SIG-M5 treated with dmso at 0.1 percent for 504 hours (cell line): ENCODE data around the gene MAPKAPK2.
"Not testable (repeated sequence)": the region's sequence is repeated elsewhere in the genome, so short reads cannot be mapped to it uniquely, and the experiment has no call there.

Experiments used
- DNase-seq: peaks from one replicate; lab custom pipeline; 2025; ENCODE audit not compliant: unreplicated experiment; lab: John Stamatoyannopoulos, UW

Gene MAPKAPK2

GRCh38 chr1:206739411-206740076, 54.8 kb downstream of the MAPKAPK2 start:
- peak; percentile 48 for DNase-seq

- no peak for DNase-seq
These were observed 56.5 kb downstream of the MAPKAPK2 start for GRCh38 chr1:206741142-206741701.

- no peak for DNase-seq
These were observed 58.1 kb downstream of the MAPKAPK2 start for GRCh38 chr1:206742719-206743383.

DNA sequence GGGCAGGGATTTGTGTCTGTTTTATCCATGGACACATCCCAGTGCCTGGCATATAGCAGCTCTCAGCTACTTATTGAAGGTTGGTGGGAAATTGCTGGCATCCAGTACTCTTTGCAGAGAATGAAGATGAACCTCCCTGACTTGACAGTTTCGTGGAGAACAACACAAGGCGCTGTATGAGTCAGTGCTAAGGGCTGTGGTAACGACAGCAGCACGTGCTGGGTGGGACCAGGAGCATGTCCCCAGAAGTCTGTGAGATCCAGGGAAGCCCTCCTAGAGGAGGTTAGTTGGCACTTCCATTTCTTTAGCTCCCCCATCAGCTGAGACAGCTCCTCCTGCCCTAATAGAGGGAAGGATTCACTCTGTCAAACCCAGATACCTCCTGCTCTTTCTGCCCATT, 60.0 kb downstream of the MAPKAPK2 start:
- peak; percentile 24 for DNase-seq

DNA sequence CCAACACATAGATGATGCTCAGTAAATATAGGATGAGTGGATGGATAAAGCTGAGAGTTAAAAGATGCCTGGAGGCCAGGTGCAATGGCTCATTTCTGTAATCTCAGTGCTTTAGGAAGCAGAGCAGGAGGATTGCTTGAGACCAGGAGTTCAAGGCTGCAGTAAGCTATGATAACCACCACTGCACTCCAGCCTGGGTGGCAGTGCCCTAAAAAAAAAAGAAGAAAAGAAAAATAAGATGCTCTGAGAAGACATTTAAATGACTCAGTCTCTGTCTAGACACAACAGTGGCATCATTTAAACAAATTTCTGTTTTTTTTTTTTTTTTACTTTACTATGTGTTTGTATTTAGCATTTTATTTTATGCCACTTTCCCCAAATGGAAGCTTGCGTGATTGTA, 60.6 kb downstream of the MAPKAPK2 start:
- no peak for DNase-seq

DNA sequence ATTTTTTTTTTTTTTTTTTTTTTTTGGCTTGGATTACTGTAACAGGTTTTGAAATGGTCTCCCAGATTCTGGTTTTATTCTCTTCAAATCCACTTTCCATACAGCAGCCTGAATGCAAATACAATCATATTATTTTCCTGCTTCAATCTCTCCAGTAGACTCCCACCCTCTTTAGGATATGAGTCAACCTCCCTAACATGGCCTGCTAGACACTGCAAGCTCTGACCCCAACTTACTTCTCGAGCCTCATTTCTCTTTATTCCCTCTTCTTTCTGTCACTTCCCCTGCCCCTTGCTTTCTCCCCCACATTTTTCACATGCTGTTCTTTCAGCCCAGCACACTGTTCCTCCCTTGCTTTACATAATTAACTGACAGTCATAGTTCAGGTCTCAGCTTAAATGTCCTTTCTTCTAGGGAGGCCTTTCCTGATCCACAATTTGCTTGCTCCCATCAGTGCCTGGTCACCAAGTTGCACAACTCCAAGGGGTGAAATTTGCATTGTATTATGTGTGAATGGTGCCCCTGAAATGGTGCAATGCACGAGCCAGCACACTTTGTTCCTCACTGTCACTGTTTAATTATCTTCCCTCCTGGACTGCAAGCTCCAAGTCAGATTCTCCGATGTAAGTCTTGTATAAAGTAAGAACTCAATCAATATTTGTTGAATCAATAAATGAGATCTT, 63.8 kb downstream of the MAPKAPK2 start:
- DNase-seq = peak; percentile 83

- no peak for DNase-seq
These were observed 67.2 kb downstream of the MAPKAPK2 start for GRCh38 chr1:206751891-206752290.

- DNase-seq = no peak
These were observed 67.8 kb downstream of the MAPKAPK2 start for GRCh38 chr1:206752481-206752880.

DNA sequence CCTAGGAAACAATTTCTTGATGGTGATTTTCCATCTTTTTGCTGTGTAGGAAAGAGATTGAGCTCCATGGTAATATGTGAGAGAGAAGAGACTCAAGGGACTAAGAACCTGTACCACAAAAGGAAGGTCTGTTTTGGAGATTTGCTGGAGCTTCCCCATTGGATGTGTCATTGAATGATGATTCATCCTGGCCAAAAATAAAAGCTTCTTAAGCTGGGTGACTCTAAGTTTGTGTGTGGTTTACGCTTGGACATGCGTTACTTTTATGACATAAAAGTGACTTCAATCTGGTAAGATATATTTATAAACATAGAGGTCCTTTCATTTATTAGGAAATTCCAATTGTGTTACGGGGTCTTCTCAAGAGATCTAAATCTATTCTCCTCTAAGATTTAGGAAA, 68.4 kb downstream of the MAPKAPK2 start:
- peak; percentile 66 for DNase-seq

DNA sequence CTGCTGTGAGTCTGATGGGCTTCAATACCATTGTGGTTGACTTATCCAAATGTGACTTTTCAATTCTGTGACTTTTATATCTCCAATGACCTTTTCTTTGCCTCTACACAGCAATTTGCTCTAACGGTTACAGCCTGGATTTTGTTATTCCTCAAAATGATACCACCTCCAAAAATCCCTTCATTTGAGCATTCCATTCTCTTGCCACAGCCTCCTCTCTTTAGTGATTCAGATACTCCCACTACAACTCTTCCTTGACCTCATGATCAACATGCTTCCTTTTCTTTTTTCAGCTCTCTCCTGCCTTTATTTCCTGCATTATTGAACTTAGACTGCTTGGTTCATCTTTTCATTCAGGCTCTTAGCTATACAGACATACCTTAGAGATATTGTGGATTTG, 69.3 kb downstream of the MAPKAPK2 start:
- no peak for DNase-seq

DNA sequence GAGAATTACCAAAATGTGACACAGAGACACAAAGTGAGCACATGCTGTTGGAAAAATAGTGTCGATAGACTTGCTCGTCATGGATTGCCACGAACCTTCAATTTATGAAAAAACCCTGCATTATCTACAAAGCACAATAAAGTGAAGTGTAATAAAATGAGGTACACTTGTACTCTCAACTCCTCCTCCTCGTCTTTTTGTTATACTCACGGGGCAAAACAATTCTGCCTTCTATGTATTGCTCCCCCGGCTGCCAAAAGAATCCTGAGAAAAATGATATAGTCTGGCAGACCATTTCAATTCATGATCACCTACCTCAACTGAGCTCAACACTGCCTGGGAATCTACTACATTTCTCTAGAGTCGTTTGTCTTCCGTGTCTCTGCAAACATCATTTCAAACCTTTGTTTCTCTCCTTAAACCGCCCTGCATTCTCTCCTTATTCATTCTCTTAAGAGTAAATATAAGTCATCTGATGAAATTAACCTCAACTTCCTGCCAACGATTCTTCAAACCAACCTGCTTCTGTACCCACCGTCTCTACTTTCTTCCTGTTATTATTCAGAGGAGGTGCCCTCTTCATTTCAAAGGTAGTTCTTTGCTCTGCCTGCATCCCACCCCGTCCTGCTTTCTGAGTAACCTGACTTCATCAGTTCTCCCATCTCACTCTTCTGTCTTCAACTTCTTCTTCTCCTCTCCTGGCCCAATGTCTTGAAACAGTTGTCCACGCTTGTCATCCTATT, 73.0 kb downstream of the MAPKAPK2 start:
- DNase-seq = peak; percentile 51

DNA sequence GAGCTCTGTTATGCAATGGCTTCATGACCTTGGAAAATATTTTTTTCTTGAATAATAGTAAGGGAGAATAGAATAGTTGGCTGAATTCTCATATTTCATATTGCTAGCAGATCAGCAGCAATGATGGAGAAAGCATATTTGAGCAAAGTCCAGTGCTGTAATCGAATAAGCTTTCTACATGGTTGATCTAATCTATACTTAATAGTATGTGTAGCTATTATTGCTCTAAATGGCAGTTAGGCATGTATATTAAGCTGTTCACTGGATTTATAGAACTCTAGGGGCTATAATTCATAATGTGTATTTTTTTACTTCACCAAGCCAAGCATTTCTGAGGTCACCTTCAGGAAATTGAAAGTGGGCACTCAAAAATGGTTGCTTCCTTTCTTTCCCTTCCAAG, 75.9 kb downstream of the MAPKAPK2 start:
- DNase-seq = no peak

DNA sequence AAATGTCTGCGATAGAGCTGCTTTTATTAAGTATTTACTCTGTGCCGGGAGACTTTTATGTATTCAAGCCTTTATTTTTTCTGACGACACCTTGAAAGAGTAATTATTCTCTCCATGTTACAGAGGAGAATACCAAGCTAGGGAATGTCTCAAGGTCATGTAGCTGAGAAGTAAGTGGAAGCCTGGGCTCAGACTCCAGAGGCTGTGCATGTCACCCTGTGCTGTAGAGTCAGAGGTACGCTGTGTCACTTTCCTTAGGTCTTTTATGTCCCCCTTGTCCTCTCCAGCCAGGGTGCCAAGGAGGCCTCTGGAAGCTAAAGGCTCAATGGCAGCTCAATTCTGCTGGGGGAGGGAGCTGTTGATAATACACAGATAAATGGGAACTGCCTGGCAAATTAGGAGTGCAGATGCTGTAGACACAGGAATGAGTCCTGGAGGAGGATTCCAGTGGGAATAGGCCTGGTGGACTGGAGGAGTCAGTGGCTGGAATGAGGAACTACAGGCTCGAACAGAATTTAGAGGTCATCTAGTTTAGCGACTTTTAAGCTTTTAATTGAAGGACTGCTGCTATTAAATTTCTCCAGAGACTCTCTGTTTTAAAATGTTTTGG, 76.6 kb downstream of the MAPKAPK2 start:
- no peak for DNase-seq

DNA sequence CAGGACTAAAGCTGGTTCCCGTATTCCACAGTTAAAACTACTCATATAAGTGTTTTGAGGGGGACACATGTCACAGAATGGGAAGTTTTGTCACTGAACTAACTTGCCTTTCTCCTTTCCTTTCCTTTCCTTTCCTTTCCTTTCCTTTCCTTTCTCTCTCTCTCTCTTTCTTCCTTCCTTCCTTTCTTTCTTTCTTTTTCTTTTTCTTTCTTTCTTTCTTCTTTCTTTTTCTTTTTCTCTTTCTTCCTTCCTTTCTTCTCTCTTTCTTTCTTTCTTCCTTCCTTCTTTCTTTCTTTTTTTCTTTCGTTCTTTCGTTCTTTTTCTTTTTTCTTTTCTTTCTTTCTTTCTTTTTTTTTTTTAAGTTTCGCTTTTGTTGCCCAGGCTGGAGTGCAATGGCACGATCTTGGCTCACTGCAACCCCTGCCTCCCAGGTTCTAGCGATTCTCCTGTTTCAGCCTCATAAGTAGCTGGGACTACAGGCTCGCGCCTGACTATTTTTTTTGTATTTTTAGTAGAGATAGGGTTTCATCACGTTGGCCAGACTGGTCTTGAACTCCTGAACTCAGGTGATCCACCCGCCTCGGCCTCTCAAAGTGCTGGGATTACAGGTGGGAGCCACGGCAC, 78.1 kb downstream of the MAPKAPK2 start:
- DNase-seq = not testable (repeated sequence)

GRCh38 chr1:206765771-206766170, 81.1 kb downstream of the MAPKAPK2 start:
- not testable (repeated sequence) for DNase-seq

- DNase-seq = peak; percentile 22
These were observed 81.6 kb downstream of the MAPKAPK2 start for GRCh38 chr1:206766251-206766856.

- DNase-seq = no peak
These were observed 84.0 kb downstream of the MAPKAPK2 start for GRCh38 chr1:206768472-206769303.

- no peak for DNase-seq
These were observed 84.6 kb downstream of the MAPKAPK2 start for GRCh38 chr1:206769304-206769731.
